ENCODE data around the gene NPIPB9.

Gene NPIPB9

DNA sequence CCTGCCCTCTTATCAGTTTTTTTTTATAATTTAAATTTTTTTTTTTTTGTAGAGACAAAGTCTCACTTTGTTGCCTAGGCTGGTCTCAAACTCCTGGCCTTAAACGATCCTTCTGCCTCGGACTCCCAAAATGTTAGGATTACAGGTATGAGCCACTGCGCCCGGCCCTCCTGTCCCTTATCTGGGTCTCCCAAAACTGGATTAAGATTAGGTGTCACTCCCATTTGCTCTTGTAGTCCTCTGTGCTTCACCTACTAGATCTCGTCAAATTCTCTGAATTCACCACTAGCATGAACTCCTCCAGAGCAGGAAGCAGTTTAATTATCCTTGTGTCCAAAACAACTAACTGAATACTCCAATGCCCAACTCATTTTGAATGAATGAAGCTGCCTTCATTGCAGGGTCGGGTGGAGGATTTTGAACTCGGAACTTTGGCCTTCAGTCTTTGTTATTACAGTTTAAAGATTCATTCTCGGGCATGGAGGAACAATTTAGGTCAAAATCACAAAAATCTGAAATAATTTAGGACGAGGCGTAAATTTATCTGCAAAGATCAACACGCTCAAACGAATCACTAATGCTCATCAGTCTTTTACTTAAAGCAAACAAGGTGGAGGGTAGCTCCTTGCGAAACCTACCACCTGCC, 70.4 kb downstream of the NPIPB9 start:
- TF ChIP-seq EZH2 (IDR thresholded peaks at IDR 0.05; ENCODE audit: borderline replicate concordance, low read length), result no peak
- no peak for TF ChIP-seq CTCF (IDR thresholded peaks at IDR 0.05; ENCODE audit: low read length)
- H3K79me2 ChIP-seq (ENCODE audit: insufficient read depth, low read length), result peaks cover 31% of the 10 kb centered on the region
- no peaks in the 10 kb centered on the region for H3K9me2 ChIP-seq (ENCODE audit: low read depth, low read length)
- peak overlapping the region; percentile 80 for H3K4me3 ChIP-seq (ENCODE audit: low read depth, low read length, poor library complexity, severe bottlenecking)
- H3K9me3 ChIP-seq (ENCODE audit: low read length), result no peaks in the 10 kb centered on the region
- no peaks in the 10 kb centered on the region for H4K20me1 ChIP-seq (ENCODE audit: insufficient read depth, low read length)
- H3K9ac ChIP-seq (ENCODE audit: low read length), result peak overlapping the region; percentile 98
- peaks cover 30% of the 10 kb centered on the region for H3K36me3 ChIP-seq (ENCODE audit: insufficient read depth, low read length)
- H3K4me2 ChIP-seq (ENCODE audit: low read length), result peak overlapping the region; percentile 86
- H3K27ac ChIP-seq (ENCODE audit: low read depth, low read length, poor library complexity, severe bottlenecking), result peak overlapping the region; percentile 86
- H3K4me1 ChIP-seq (ENCODE audit: insufficient read depth, low read length, severe bottlenecking), result peaks cover 24% of the 10 kb centered on the region
- H2AFZ ChIP-seq (ENCODE audit: low read length), result no peak overlapping the region
- H3F3A ChIP-seq (ENCODE audit: insufficient read depth, low read length), result no peaks in the 10 kb centered on the region
- no peaks in the 10 kb centered on the region for H3K27me3 ChIP-seq (ENCODE audit: insufficient read depth, low read length)
